Testis (tissue), 3 donors: ENCODE data around the gene GOLGA8J. TPM values are rescaled to one million over a fixed set of nuclear protein-coding genes. Genes with fewer than 3 reads are reported as not detected.
"Not testable (repeated sequence)": the region's sequence is repeated elsewhere in the genome, so short reads cannot be mapped to it uniquely, and the experiment has no call there.

ENCODE experiments used
- DNase-seq: peaks from one replicate; pipeline ENCODE4 v3.0.0-alpha.2; 2019
- H3K27ac ChIP-seq, 2 donors: fragments of 200-600 bp; sonication (generic); one replicate each; pipeline ENCODE4 v1.5.1; 2019
- H3K27me3 ChIP-seq: fragments of 200-600 bp; sonication (generic); one replicate; pipeline ENCODE4 v1.5.1; 2019
- H3K36me3 ChIP-seq: fragments of 200-600 bp; sonication (generic); one replicate; pipeline ENCODE4 v1.5.1; 2017; ENCODE audit warnings: low read depth; ENCODE audit errors: missing control alignments
- H3K4me1 ChIP-seq: fragments of 200-600 bp; sonication (generic); one replicate; pipeline ENCODE4 v1.5.1; 2019
- H3K4me3 ChIP-seq, 2 donors: fragments of 200-600 bp; sonication (generic); one replicate each; pipeline ENCODE4 v1.5.1; 2017 to 2019
- H3K9me3 ChIP-seq: fragments of 200-600 bp; sonication (generic); one replicate; pipeline ENCODE4 v1.5.1; 2017
- POLR2A ChIP-seq: fragments of 450-650 bp; IDR thresholded peaks from one replicate; pipeline ENCODE4 v1.6.1; 2017; ENCODE audit warnings: antibody characterized with exemption, mild to moderate bottlenecking, moderate library complexity
- whole genome bisulfite sequencing, 2 donors: methylation state at CpG; one replicate each; pipeline ENCODE4 v1.1.5; 2018; 5-methylcytosine and 5-hydroxymethylcytosine counted together
- intact Hi-C: fragments of 100-400 bp; cut with DNase I; formaldehyde crosslinking; loops from one replicate; pipeline ENCODE4 v1.15.1; 2023; ENCODE audit warnings: low total_unique reads
- polyA plus RNA-seq: library from polyadenylated mRNA; stranded (reverse); fragments of 350-450 nt; fragmentation: Illumina TruSeq; extraction: RNeasy Lipid Tissue Mini Kit (QIAGEN cat#74804); gene quantifications from one replicate; pipeline ENCODE4 v1.2.3, GENCODE V29; 2014; ENCODE audit warnings: low read depth, low replicate concordance; ENCODE audit not compliant: insufficient read depth
- total RNA-seq, 2 donors: library from RNA; depleted of rRNA; stranded (reverse); fragments of >200 nt; gene quantifications; one replicate each; pipeline ENCODE4 v1.2.3, GENCODE V29; 2016
- TF ChIP-seq, protein P1 (sequence below), 3 experiments: fragments of 450-650 bp in 2 of 3; fragments of 200-600 bp in 1 of 3; sonication (generic) in 1 of 3; IDR thresholded peaks; one replicate each; pipeline ENCODE4 v1.5.1; 2016 to 2019; ENCODE audit warnings: antibody characterized with exemption in 3 of 3, mild to moderate bottlenecking in 2 of 3, moderate library complexity in 1 of 3

The GOLGA8J gene
- total and polyA plus RNA-seq, 3 donors from 2014 or later = 5.1 to 11.5 (median 6.3) TPM

DNA sequence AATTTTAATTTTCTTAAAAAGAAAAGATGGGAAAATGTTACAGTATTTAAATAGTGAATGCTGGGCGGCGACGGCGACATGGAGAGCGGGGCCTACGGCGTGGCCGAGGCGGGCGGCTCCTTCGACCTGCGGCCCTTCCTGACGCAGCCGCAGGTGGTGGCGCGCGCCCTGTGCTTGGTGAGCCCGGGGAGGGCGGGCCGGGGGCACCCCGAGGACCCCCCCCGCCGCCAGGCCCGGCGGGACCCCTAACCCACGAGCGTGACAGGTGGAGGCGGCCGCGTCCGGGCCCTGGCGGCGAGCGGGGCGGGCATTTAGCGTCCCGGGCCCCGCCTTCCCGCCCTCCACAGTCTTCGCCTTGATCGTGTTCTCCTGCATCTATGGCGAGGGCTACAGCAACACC is 38.4 kb upstream of the GOLGA8J start:
- intact Hi-C loops = no loop called here
- H3K4me1 ChIP-seq = peaks cover 7% of the 10 kb centered on the region
- no peak for DNase-seq
- no peaks in the 10 kb centered on the region for H3K9me3 ChIP-seq
- H3K27me3 ChIP-seq = no peaks in the 10 kb centered on the region
- peak overlapping the region; percentile 42 to 43 for H3K4me3 ChIP-seq
- H3K36me3 ChIP-seq = no peaks in the 10 kb centered on the region
- WGBS, 2 donors = 69 to 71% methylated on average over 17 to 42 of the region's 42 CpGs
- TF ChIP-seq, protein P1, sequence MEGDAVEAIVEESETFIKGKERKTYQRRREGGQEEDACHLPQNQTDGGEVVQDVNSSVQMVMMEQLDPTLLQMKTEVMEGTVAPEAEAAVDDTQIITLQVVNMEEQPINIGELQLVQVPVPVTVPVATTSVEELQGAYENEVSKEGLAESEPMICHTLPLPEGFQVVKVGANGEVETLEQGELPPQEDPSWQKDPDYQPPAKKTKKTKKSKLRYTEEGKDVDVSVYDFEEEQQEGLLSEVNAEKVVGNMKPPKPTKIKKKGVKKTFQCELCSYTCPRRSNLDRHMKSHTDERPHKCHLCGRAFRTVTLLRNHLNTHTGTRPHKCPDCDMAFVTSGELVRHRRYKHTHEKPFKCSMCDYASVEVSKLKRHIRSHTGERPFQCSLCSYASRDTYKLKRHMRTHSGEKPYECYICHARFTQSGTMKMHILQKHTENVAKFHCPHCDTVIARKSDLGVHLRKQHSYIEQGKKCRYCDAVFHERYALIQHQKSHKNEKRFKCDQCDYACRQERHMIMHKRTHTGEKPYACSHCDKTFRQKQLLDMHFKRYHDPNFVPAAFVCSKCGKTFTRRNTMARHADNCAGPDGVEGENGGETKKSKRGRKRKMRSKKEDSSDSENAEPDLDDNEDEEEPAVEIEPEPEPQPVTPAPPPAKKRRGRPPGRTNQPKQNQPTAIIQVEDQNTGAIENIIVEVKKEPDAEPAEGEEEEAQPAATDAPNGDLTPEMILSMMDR (IDR thresholded peaks at IDR 0.05) = no peak
- no peak for TF ChIP-seq POLR2A
- H3K27ac ChIP-seq = no peak overlapping the region

- H3K4me1 ChIP-seq, intact Hi-C loops, H3K27me3 ChIP-seq, H3K9me3 ChIP-seq, H3K27ac ChIP-seq, DNase-seq, H3K36me3 ChIP-seq: not testable (repeated sequence)
- peak overlapping the region; percentile 42 to 43 for H3K4me3 ChIP-seq
- WGBS, 2 donors = 64 to 77% methylated on average over 9 to 22 of the region's 22 CpGs
These were observed 37.9 kb upstream of the GOLGA8J start for GRCh38 chr15:30044826-30045225.

DNA sequence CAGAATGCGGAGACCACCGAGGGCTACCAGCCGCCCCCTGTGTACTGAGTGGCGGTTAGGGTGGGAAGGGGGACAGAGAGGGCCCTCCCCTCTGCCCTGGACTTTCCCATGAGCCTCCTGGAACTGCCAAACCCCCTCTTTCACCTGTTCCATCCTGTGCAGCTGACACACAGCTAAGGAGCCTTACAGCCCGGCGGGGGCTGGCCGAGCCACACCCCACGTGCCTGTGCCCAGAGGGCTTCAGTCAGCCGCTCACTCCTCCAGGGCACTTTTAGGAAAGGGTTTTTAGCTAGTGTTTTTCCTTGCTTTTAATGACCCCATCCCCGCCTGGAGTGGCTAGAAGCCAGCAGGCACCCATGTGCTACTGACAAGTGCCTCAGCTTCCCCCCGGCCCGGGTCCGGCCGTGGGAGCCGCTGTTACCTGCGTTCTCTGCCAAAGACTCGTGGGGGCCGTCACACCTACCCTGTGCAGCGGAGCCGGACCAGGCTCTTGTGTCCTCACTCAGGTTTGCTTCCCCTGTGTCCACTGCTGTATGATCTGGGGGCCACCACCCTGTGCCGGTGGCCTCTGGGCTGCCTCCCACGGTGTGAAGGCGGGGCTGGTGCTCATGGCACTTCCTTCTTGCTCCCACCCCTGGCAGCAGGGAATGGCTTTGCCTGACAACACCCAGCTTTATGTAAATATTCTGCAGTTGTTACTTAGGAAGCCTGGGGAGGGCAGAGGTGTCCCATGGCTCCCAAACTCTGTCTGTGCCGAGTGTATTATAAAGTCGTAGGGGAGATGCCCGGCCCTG is 37.3 kb upstream of the GOLGA8J start:
- peak; percentile 57 for DNase-seq
- H3K27ac ChIP-seq, H3K36me3 ChIP-seq, H3K27me3 ChIP-seq, H3K9me3 ChIP-seq, H3K4me1 ChIP-seq, intact Hi-C loops: not testable (repeated sequence)
- WGBS, 2 donors = 50 to 56% methylated on average over 17 to 26 of the region's 26 CpGs
- H3K4me3 ChIP-seq = peak overlapping the region; percentile 21 to 43

DNA sequence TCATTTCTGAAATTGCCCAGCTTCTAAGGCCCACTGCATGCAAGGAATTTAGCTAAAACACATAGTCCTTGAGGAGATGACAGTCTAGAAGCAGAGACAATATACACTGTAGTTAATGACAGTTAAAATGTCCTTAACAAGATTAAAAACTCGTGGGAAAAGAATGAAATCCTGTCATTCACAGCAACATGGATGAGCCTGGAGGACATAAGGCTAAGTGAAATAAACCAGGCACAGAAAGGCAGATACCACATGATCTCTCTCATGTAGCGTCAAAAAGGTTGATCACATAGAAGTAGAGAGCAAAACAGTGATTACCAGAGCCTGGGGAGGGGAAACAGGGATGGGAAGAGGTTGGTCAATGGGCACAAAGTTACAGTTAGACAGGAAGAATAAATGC is 36.3 kb upstream of the GOLGA8J start:
- intact Hi-C loops = no loop called here
- WGBS, 2 donors = 69 to 82% methylated on average over 2 of the region's 2 CpGs
- Histone ChIP-seq H3K27ac (no peak overlapping the region), H3K4me1 (peaks cover 6% of the 10 kb centered on the region), H3K27me3 (no peaks in the 10 kb centered on the region), H3K36me3 (no peaks in the 10 kb centered on the region), H3K9me3 (no peaks in the 10 kb centered on the region), H3K4me3 (no peak overlapping the region)
- TF ChIP-seq, protein P1 (IDR thresholded peaks at IDR 0.05) = no peak
- TF ChIP-seq POLR2A = no peak
- no peak for DNase-seq

- no peak overlapping the region for H3K27ac ChIP-seq
- TF ChIP-seq POLR2A = no peak
- TF ChIP-seq, protein P1 (IDR thresholded peaks at IDR 0.05) = no peak
- H3K4me1 ChIP-seq = no peaks in the 10 kb centered on the region
- WGBS, 2 donors = 91 to 93% methylated on average over 3 of the region's 3 CpGs
- H3K9me3 ChIP-seq = no peaks in the 10 kb centered on the region
- no peaks in the 10 kb centered on the region for H3K27me3 ChIP-seq
- intact Hi-C loops = loop anchor here (10.0 kb wide), 1 partner anchor 111 kb away; no protein-coding TSS in a partner anchor
- H3K36me3 ChIP-seq = no peaks in the 10 kb centered on the region
- DNase-seq = no peak
- no peak overlapping the region for H3K4me3 ChIP-seq
These were observed 27.2 kb upstream of the GOLGA8J start for GRCh38 chr15:30055604-30056003.

- intact Hi-C loops = loop anchor here (10.0 kb wide), 1 partner anchor 111 kb away; no protein-coding TSS in a partner anchor
These were observed 26.6 kb upstream of the GOLGA8J start for GRCh38 chr15:30056166-30056565.

More at GRCh38 chr15:30056166-30056565, 26.6 kb upstream of the GOLGA8J start:
- Histone ChIP-seq H3K36me3 (no peaks in the 10 kb centered on the region), H3K27ac (no peak overlapping the region), H3K9me3 (no peaks in the 10 kb centered on the region), H3K27me3 (no peaks in the 10 kb centered on the region), H3K4me3 (no peak overlapping the region), H3K4me1 (no peaks in the 10 kb centered on the region)
- 74 to 77% methylated on average over 4 of the region's 4 CpGs for WGBS, 2 donors
- TF ChIP-seq, protein P1 (IDR thresholded peaks at IDR 0.05) = no peak
- no peak for TF ChIP-seq POLR2A
- DNase-seq = no peak
